ES-I3 (cell line): ENCODE data around the gene TBX5.

Source experiments
- H3K36me3 ChIP-seq: 2 replicates; pipeline ENCODE4 v1.6.1; 2013; ENCODE audit warnings: mild to moderate bottlenecking, low read length, control low read depth, moderate library complexity; ENCODE audit not compliant: insufficient read depth
- H3K4me1 ChIP-seq: 2 replicates; pipeline ENCODE4 v1.6.1; 2013; ENCODE audit warnings: mild to moderate bottlenecking, control low read depth, low read length; ENCODE audit not compliant: insufficient read depth
- H3K9ac ChIP-seq: 2 replicates; pipeline ENCODE4 v1.6.1; 2013; ENCODE audit warnings: low read depth, mild to moderate bottlenecking, low read length, moderate library complexity
- H3K9me3 ChIP-seq: 2 replicates; pipeline ENCODE4 v1.6.1; 2013; ENCODE audit warnings: mild to moderate bottlenecking, low read length, moderate library complexity; ENCODE audit not compliant: control insufficient read depth, insufficient read depth

The TBX5 gene

GRCh38 chr12:114404083-114404925 is 1.6 kb downstream of the TBX5 start:
- H3K9ac ChIP-seq = no peak overlapping the region
- no peaks in the 10 kb centered on the region for H3K36me3 ChIP-seq
- H3K9me3 ChIP-seq = no peaks in the 10 kb centered on the region
- peaks cover 5% of the 10 kb centered on the region for H3K4me1 ChIP-seq

- no peak overlapping the region for H3K9ac ChIP-seq
These were observed 2.3 kb downstream of the TBX5 start for GRCh38 chr12:114403690-114404066.

GRCh38 chr12:114403011-114403689 is 2.8 kb downstream of the TBX5 start:
- Histone ChIP-seq H3K4me1 (peaks cover 5% of the 10 kb centered on the region), H3K9ac (no peak overlapping the region), H3K36me3 (no peaks in the 10 kb centered on the region), H3K9me3 (no peaks in the 10 kb centered on the region)

More at GRCh38 chr12:114403690-114404066, 2.3 kb downstream of the TBX5 start:
- H3K4me1 ChIP-seq = peaks cover 5% of the 10 kb centered on the region
- no peaks in the 10 kb centered on the region for H3K36me3 ChIP-seq
- no peaks in the 10 kb centered on the region for H3K9me3 ChIP-seq

- Histone ChIP-seq H3K9me3 (no peaks in the 10 kb centered on the region), H3K4me1 (no peaks in the 10 kb centered on the region; the same call in none of the 2 replicates), H3K36me3 (no peaks in the 10 kb centered on the region), H3K9ac (no peak overlapping the region)
These were observed 3.7 kb downstream of the TBX5 start for GRCh38 chr12:114402084-114402717.

- Histone ChIP-seq H3K9me3 (no peaks in the 10 kb centered on the region), H3K4me1 (no peaks in the 10 kb centered on the region; the same call in none of the 2 replicates), H3K36me3 (no peaks in the 10 kb centered on the region), H3K9ac (no peak overlapping the region)
These were observed 4.4 kb downstream of the TBX5 start for GRCh38 chr12:114401328-114402083.

- no peaks in the 10 kb centered on the region; the same call in none of the 2 replicates for H3K4me1 ChIP-seq
- peak overlapping the region; percentile 27; the same call in 1 of the 2 replicates for H3K9ac ChIP-seq
- H3K36me3 ChIP-seq = no peaks in the 10 kb centered on the region
- H3K9me3 ChIP-seq = no peaks in the 10 kb centered on the region
These were observed 5.0 kb downstream of the TBX5 start for GRCh38 chr12:114400925-114401324.

- Histone ChIP-seq H3K9me3 (no peaks in the 10 kb centered on the region), H3K9ac (peak overlapping the region; percentile 27; the same call in 1 of the 2 replicates), H3K4me1 (no peaks in the 10 kb centered on the region; the same call in none of the 2 replicates), H3K36me3 (no peaks in the 10 kb centered on the region)
These were observed 5.6 kb downstream of the TBX5 start for GRCh38 chr12:114400361-114400811.

GRCh38 chr12:114399664-114400211 is 6.2 kb downstream of the TBX5 start:
- H3K9ac ChIP-seq = peak overlapping the region; percentile 19; the same call in 1 of the 2 replicates
- H3K9me3 ChIP-seq = no peaks in the 10 kb centered on the region
- no peaks in the 10 kb centered on the region for H3K36me3 ChIP-seq
- H3K4me1 ChIP-seq = no peaks in the 10 kb centered on the region; the same call in none of the 2 replicates

GRCh38 chr12:114397978-114398881 is 7.7 kb downstream of the TBX5 start:
- Histone ChIP-seq H3K36me3 (no peaks in the 10 kb centered on the region), H3K9me3 (no peaks in the 10 kb centered on the region), H3K9ac (no peak overlapping the region), H3K4me1 (no peaks in the 10 kb centered on the region; the same call in 1 of the 2 replicates)

GRCh38 chr12:114396869-114397719 is 8.8 kb downstream of the TBX5 start:
- H3K36me3 ChIP-seq = no peaks in the 10 kb centered on the region
- no peaks in the 10 kb centered on the region for H3K9me3 ChIP-seq
- no peak overlapping the region for H3K9ac ChIP-seq
- no peaks in the 10 kb centered on the region; the same call in 1 of the 2 replicates for H3K4me1 ChIP-seq

GRCh38 chr12:114396153-114396868 is 9.6 kb downstream of the TBX5 start:
- peaks cover 3% of the 10 kb centered on the region; the same call in 1 of the 2 replicates for H3K4me1 ChIP-seq
- H3K36me3 ChIP-seq = no peaks in the 10 kb centered on the region
- H3K9ac ChIP-seq = no peak overlapping the region
- H3K9me3 ChIP-seq = no peaks in the 10 kb centered on the region

- H3K36me3 ChIP-seq = no peaks in the 10 kb centered on the region
- peaks cover 8% of the 10 kb centered on the region for H3K4me1 ChIP-seq
- no peak overlapping the region for H3K9ac ChIP-seq
- no peaks in the 10 kb centered on the region for H3K9me3 ChIP-seq
These were observed 10.2 kb downstream of the TBX5 start for GRCh38 chr12:114395755-114396152.
